Measurements from ENCODE around the gene WNT7B.

GRCh38 chr22:45934659-45935341, 42.2 kb downstream of the WNT7B start:
- TF ChIP-seq POLR2A (IDR thresholded peaks at IDR 0.05) (no peak), EP300 (IDR thresholded peaks at IDR 0.05) (no peak)
